ENCODE measurements around the gene TANK. TPM values are rescaled to one million over a fixed set of nuclear protein-coding genes. Genes with fewer than 3 reads are reported as not detected.

The TANK gene
- total and polyA plus RNA-seq, 2 experiments from 2014 or later: 27.7 to 35.4 TPM

DNA sequence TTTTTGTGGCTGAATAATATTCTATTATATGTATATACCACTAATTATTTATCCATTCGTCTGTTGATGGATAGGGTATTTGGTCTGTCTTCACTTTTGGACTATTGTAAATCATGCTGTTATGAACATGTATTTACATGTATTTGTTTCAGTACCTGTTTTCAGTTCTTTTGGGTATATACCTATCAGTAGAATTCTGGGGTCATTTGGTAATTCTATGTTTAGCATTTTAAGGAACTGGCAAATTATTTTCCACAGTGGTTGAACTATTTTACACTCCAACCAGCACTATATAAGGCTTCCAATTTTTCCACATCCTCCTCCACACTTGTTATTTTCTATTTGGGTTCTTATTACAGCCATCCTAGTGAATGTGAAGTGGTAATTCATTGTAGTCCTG is 12.4 kb upstream of the TANK start:
- Mint-ChIP-seq H3K27me3 (ENCODE audit: insufficient read depth, low read depth, poor library complexity) (no peaks in the 10 kb centered on the region), H3K36me3 (ENCODE audit: low read depth) (peaks cover 25% of the 10 kb centered on the region), H3K4me3 (no peak overlapping the region), H3K27ac (no peak overlapping the region), H3K9me3 (peaks cover 58% of the 10 kb centered on the region), H3K4me1 (no peaks in the 10 kb centered on the region; the same call in 2 of the 3 replicates)
- Histone ChIP-seq H3K36me3 (ENCODE audit: insufficient read depth) (no peaks in the 10 kb centered on the region; the same call in 1 of the 2 replicates), H3K27me3 (ENCODE audit: insufficient read depth) (no peaks in the 10 kb centered on the region), H3F3A (replicated peaks; ENCODE audit: low read depth) (no peaks in the 10 kb centered on the region), H3K4me3 (no peak overlapping the region), H3K27ac (ENCODE audit: low read depth) (no peak overlapping the region), H3K4me1 (ENCODE audit: insufficient read depth) (no peaks in the 10 kb centered on the region), H2AFZ (no peak overlapping the region), H4K20me1 (replicated peaks; ENCODE audit: insufficient read depth) (no peaks in the 10 kb centered on the region), H3K79me2 (replicated peaks; ENCODE audit: insufficient read depth) (no peaks in the 10 kb centered on the region), H3K4me2 (no peak overlapping the region), H3K9me2 (ENCODE audit: insufficient read depth) (0 out of 2 replicates have a peak, but pooled peaks cover 4% of the 10 kb centered on the region)
- ATAC-seq: no peak
- no peak for DNase-seq (ENCODE audit: low spot score)
- TF ChIP-seq ZNF114 (CRISPR knock-in tag; IDR thresholded peaks at IDR 0.05): no peak

DNA sequence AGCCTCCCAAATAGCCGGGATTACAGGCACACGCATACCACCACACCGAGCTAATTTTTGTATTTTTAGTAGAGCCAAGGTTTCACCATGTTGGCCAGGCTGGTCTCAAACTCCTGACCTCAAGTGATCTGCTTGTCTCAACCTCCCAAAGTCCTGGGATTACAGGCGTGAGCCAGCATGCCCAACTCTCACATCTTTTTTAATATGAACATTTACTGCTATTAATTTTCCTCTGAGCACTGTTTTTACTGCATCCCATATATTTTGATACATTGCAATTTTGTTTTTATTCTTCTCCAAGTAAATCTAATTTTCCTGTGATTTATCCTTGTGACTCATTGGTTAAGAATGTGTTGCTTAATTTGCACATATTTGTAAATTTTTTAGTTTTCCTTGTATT is 9.5 kb upstream of the TANK start:
- H3K4me2 ChIP-seq: no peak overlapping the region
- no peaks in the 10 kb centered on the region for H3K27me3 ChIP-seq (ENCODE audit: insufficient read depth)
- no peaks in the 10 kb centered on the region for H3K79me2 ChIP-seq (replicated peaks; ENCODE audit: insufficient read depth)
- H3K36me3 ChIP-seq (ENCODE audit: insufficient read depth): no peaks in the 10 kb centered on the region; the same call in 1 of the 2 replicates
- H3K27ac ChIP-seq (ENCODE audit: low read depth): no peak overlapping the region
- no peak overlapping the region for H3K4me3 ChIP-seq
- ATAC-seq (no peak), DNase-seq (ENCODE audit: low spot score) (no peak)
- no peaks in the 10 kb centered on the region for H3K4me1 ChIP-seq (ENCODE audit: insufficient read depth)
- H3K9me2 ChIP-seq (ENCODE audit: insufficient read depth): peaks cover 8% of the 10 kb centered on the region; the same call in 1 of the 2 replicates
- no peaks in the 10 kb centered on the region; the same call in 2 of the 3 replicates for H3K4me1 Mint-ChIP-seq
- H2AFZ ChIP-seq: no peak overlapping the region
- H3K27me3 Mint-ChIP-seq (ENCODE audit: insufficient read depth, low read depth, poor library complexity): no peaks in the 10 kb centered on the region
- H3K36me3 Mint-ChIP-seq (ENCODE audit: low read depth): peaks cover 25% of the 10 kb centered on the region
- no peak overlapping the region for H3K4me3 Mint-ChIP-seq
- no peaks in the 10 kb centered on the region for H3F3A ChIP-seq (replicated peaks; ENCODE audit: low read depth)
- no peaks in the 10 kb centered on the region for H4K20me1 ChIP-seq (replicated peaks; ENCODE audit: insufficient read depth)
- H3K9me3 Mint-ChIP-seq: peaks cover 49% of the 10 kb centered on the region
- no peak overlapping the region for H3K27ac Mint-ChIP-seq
- TF ChIP-seq ZNF331 (CRISPR knock-in tag; IDR thresholded peaks at IDR 0.05; ENCODE audit: low read depth): no peak
- TF ChIP-seq POLR2AphosphoS5 (IDR thresholded peaks at IDR 0.05; ENCODE audit: low read depth): no peak
- TF ChIP-seq, protein P1, sequence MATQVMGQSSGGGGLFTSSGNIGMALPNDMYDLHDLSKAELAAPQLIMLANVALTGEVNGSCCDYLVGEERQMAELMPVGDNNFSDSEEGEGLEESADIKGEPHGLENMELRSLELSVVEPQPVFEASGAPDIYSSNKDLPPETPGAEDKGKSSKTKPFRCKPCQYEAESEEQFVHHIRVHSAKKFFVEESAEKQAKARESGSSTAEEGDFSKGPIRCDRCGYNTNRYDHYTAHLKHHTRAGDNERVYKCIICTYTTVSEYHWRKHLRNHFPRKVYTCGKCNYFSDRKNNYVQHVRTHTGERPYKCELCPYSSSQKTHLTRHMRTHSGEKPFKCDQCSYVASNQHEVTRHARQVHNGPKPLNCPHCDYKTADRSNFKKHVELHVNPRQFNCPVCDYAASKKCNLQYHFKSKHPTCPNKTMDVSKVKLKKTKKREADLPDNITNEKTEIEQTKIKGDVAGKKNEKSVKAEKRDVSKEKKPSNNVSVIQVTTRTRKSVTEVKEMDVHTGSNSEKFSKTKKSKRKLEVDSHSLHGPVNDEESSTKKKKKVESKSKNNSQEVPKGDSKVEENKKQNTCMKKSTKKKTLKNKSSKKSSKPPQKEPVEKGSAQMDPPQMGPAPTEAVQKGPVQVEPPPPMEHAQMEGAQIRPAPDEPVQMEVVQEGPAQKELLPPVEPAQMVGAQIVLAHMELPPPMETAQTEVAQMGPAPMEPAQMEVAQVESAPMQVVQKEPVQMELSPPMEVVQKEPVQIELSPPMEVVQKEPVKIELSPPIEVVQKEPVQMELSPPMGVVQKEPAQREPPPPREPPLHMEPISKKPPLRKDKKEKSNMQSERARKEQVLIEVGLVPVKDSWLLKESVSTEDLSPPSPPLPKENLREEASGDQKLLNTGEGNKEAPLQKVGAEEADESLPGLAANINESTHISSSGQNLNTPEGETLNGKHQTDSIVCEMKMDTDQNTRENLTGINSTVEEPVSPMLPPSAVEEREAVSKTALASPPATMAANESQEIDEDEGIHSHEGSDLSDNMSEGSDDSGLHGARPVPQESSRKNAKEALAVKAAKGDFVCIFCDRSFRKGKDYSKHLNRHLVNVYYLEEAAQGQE (IDR thresholded peaks at IDR 0.05; ENCODE audit: unreplicated experiment): no peak
- TF ChIP-seq STAT1 (IDR thresholded peaks at IDR 0.05; ENCODE audit: unreplicated experiment): no peak
- no peak for TF ChIP-seq JUNB (IDR thresholded peaks at IDR 0.05; ENCODE audit: unreplicated experiment)
- TF ChIP-seq, protein P2, sequence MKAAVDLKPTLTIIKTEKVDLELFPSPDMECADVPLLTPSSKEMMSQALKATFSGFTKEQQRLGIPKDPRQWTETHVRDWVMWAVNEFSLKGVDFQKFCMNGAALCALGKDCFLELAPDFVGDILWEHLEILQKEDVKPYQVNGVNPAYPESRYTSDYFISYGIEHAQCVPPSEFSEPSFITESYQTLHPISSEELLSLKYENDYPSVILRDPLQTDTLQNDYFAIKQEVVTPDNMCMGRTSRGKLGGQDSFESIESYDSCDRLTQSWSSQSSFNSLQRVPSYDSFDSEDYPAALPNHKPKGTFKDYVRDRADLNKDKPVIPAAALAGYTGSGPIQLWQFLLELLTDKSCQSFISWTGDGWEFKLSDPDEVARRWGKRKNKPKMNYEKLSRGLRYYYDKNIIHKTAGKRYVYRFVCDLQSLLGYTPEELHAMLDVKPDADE (IDR thresholded peaks at IDR 0.05): no peak
- TF ChIP-seq NANOG (IDR thresholded peaks at IDR 0.05; ENCODE audit: borderline replicate concordance): no peak
- TF ChIP-seq, protein P3, sequence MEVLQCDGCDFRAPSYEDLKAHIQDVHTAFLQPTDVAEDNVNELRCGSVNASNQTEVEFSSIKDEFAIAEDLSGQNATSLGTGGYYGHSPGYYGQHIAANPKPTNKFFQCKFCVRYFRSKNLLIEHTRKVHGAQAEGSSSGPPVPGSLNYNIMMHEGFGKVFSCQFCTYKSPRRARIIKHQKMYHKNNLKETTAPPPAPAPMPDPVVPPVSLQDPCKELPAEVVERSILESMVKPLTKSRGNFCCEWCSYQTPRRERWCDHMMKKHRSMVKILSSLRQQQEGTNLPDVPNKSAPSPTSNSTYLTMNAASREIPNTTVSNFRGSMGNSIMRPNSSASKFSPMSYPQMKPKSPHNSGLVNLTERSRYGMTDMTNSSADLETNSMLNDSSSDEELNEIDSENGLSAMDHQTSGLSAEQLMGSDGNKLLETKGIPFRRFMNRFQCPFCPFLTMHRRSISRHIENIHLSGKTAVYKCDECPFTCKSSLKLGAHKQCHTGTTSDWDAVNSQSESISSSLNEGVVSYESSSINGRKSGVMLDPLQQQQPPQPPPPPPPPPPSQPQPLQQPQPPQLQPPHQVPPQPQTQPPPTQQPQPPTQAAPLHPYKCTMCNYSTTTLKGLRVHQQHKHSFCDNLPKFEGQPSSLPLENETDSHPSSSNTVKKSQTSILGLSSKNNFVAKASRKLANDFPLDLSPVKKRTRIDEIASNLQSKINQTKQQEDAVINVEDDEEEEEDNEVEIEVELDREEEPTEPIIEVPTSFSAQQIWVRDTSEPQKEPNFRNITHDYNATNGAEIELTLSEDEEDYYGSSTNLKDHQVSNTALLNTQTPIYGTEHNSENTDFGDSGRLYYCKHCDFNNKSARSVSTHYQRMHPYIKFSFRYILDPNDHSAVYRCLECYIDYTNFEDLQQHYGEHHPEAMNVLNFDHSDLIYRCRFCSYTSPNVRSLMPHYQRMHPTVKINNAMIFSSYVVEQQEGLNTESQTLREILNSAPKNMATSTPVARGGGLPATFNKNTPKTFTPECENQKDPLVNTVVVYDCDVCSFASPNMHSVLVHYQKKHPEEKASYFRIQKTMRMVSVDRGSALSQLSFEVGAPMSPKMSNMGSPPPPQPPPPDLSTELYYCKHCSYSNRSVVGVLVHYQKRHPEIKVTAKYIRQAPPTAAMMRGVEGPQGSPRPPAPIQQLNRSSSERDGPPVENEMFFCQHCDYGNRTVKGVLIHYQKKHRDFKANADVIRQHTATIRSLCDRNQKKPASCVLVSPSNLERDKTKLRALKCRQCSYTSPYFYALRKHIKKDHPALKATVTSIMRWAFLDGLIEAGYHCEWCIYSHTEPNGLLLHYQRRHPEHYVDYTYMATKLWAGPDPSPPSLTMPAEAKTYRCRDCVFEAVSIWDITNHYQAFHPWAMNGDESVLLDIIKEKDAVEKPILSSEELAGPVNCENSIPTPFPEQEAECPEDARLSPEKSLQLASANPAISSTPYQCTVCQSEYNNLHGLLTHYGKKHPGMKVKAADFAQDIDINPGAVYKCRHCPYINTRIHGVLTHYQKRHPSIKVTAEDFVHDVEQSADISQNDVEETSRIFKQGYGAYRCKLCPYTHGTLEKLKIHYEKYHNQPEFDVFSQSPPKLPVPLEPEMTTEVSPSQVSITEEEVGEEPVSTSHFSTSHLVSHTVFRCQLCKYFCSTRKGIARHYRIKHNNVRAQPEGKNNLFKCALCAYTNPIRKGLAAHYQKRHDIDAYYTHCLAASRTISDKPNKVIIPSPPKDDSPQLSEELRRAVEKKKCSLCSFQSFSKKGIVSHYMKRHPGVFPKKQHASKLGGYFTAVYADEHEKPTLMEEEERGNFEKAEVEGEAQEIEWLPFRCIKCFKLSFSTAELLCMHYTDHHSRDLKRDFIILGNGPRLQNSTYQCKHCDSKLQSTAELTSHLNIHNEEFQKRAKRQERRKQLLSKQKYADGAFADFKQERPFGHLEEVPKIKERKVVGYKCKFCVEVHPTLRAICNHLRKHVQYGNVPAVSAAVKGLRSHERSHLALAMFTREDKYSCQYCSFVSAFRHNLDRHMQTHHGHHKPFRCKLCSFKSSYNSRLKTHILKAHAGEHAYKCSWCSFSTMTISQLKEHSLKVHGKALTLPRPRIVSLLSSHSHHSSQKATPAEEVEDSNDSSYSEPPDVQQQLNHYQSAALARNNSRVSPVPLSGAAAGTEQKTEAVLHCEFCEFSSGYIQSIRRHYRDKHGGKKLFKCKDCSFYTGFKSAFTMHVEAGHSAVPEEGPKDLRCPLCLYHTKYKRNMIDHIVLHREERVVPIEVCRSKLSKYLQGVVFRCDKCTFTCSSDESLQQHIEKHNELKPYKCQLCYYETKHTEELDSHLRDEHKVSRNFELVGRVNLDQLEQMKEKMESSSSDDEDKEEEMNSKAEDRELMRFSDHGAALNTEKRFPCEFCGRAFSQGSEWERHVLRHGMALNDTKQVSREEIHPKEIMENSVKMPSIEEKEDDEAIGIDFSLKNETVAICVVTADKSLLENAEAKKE (CRISPR knock-in tag; IDR thresholded peaks at IDR 0.05): no peak
- no peak for TF ChIP-seq ZNF114 (CRISPR knock-in tag; IDR thresholded peaks at IDR 0.05)
- TF ChIP-seq, protein P4, sequence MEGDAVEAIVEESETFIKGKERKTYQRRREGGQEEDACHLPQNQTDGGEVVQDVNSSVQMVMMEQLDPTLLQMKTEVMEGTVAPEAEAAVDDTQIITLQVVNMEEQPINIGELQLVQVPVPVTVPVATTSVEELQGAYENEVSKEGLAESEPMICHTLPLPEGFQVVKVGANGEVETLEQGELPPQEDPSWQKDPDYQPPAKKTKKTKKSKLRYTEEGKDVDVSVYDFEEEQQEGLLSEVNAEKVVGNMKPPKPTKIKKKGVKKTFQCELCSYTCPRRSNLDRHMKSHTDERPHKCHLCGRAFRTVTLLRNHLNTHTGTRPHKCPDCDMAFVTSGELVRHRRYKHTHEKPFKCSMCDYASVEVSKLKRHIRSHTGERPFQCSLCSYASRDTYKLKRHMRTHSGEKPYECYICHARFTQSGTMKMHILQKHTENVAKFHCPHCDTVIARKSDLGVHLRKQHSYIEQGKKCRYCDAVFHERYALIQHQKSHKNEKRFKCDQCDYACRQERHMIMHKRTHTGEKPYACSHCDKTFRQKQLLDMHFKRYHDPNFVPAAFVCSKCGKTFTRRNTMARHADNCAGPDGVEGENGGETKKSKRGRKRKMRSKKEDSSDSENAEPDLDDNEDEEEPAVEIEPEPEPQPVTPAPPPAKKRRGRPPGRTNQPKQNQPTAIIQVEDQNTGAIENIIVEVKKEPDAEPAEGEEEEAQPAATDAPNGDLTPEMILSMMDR (conservative IDR thresholded peaks at IDR 0.05; ENCODE audit: low read depth in 2 of 2): no peak
